Aorta (tissue), 5 donors: ENCODE measurements around the gene SLC38A8. TPM values are rescaled to one million over a fixed set of nuclear protein-coding genes. Genes with fewer than 3 reads are reported as not detected.
A peak's percentile ranks its signal among the peaks of the same experiment; 100 is the strongest.

Source experiments
- ATAC-seq: fragments of 200-7000 bp; cut with Tn5 transposase; one replicate; pipeline ENCODE4 v1.9.1; 2022; ENCODE audit warnings: moderate library complexity; ENCODE audit not compliant: low FRiP score
- DNase-seq, 2 donors: peaks; one replicate each; pipeline ENCODE4 v3.0.0-alpha.2; 2020
- H3K27ac ChIP-seq, 2 donors: one replicate each; pipeline ENCODE4 v1.5.1; 2013; ENCODE audit warnings: low read length in 2 of 2, mild to moderate bottlenecking in 2 of 2, moderate library complexity in 2 of 2, control low read depth in 1 of 2, inconsistent platforms in 1 of 2, low read depth in 1 of 2
- H3K27me3 ChIP-seq, 2 donors: one replicate each; pipeline ENCODE4 v1.6.1; 2013; ENCODE audit warnings: control low read depth in 1 of 2, low read length in 1 of 2, mild to moderate bottlenecking in 1 of 2, moderate library complexity in 1 of 2; ENCODE audit not compliant: insufficient read depth in 2 of 2, control insufficient read depth in 1 of 2
- H3K36me3 ChIP-seq, 2 donors: one replicate each; pipeline ENCODE4 v1.6.1; 2013; ENCODE audit warnings: control low read depth in 1 of 2, low read length in 1 of 2, mild to moderate bottlenecking in 1 of 2; ENCODE audit not compliant: insufficient read depth in 2 of 2, control insufficient read depth in 1 of 2
- H3K4me1 ChIP-seq, 2 donors: one replicate each; pipeline ENCODE4 v1.6.1; 2013; ENCODE audit warnings: low read length in 2 of 2, control low read depth in 1 of 2, mild to moderate bottlenecking in 1 of 2, moderate library complexity in 1 of 2; ENCODE audit not compliant: insufficient read depth in 2 of 2, control insufficient read depth in 1 of 2
- H3K4me3 ChIP-seq, 2 donors: one replicate each; pipeline ENCODE4 v1.5.1; 2013; ENCODE audit warnings: low read length in 2 of 2, control low read depth in 1 of 2, mild to moderate bottlenecking in 1 of 2
- H3K9me3 ChIP-seq: one replicate; pipeline ENCODE4 v1.6.1; 2013; ENCODE audit warnings: mild to moderate bottlenecking, low read length; ENCODE audit not compliant: control insufficient read depth
- WGBS, 2 donors: extraction: QIAGEN DNeasy Blood & Tissue Kit; methylation state at CpG; one replicate each; pipeline ENCODE4 v1.1.7; 2013; 5-methylcytosine and 5-hydroxymethylcytosine counted together
- intact Hi-C, 2 donors: fragments of 100-400 bp; cut with DNase I; formaldehyde crosslinking; loops; one replicate each; pipeline versions ENCODE4 v1.14.2 to v1.15.0; 2022
- polyA plus RNA-seq, 2 donors: library from polyadenylated mRNA; stranded (reverse); fragments of 200-250 nt; gene quantifications; one replicate each; pipeline ENCODE4 v1.2.3, GENCODE V29; 2013
- total RNA-seq, 2 donors: library from RNA; stranded (reverse); fragmentation: NEBNext Ultra II Directional; extraction: Animal tissue kit (Norgen Biotek cat#: 25700); gene quantifications; one replicate each; pipeline ENCODE4 v1.2.1, GENCODE V29; 2021
- donor health status: healthy with polysubstance abuse.
- donor health status: Bipolar disorder and iron deficiency.
- donor health status: DM: no; HTN: no; CAD: no.
- donor health status: DM: no; HTN: no; CAD: no.
- donor health status: DM: yes; HTN: yes; CAD: no.

Gene SLC38A8
- total and polyA plus RNA-seq, 4 donors, result not detected

DNA sequence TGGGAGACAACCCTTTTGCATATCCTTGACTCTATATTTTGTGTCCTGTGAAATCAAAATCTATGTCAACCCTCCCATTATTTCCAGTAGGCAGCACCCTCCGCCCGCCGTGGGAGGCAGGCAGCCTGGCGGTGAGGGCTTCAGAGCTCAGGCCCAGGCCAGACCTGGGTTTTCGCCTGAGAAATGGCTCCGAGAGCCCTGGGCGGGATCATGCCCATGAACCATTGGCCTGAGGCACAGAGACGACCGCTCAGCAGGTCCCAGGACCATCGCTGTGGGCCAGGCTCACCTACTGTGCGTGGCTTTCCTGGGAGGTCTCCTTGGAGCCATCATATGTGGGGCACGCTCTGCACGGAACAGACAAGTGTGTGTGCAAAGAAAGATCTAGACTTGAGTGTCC, 6.3 kb upstream of the SLC38A8 start:
- Histone ChIP-seq H3K4me1 (no peaks in the 10 kb centered on the region), H3K36me3 (peaks cover 0 to 4% of the 10 kb centered on the region in 2 donors), H3K27me3 (no peaks in the 10 kb centered on the region), H3K9me3 (no peaks in the 10 kb centered on the region), H3K27ac (no peak overlapping the region), H3K4me3 (no peak overlapping the region)
- ATAC-seq (no peak), DNase-seq (peak; percentile 6 to 46)
- WGBS, 2 donors, result 89 to 92% methylated on average over 13 of the region's 13 CpGs
- intact Hi-C loops, result no loop called here

DNA sequence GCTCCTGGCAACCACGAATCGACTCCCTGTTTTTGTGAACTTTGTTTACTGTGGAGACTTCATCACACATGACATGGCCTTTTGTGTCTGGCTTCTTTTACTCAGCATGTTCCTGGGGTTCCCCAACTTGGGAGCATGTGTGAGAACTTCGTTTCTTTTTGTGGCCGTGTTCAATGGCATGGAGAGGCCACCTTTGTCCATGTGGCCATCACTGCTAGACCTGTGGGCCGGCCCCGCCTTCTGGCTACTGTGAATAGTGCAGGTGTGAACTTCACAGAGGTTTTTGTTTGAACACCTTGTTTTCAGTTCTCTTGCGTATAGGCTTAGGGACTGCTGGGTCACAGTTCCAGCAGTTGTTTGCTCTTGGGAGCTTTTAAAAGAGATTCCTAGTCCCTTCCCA, 5.7 kb upstream of the SLC38A8 start:
- no peaks in the 10 kb centered on the region for H3K4me1 ChIP-seq
- no peak overlapping the region for H3K27ac ChIP-seq
- DNase-seq (peak; percentile 20 to 52), ATAC-seq (no peak)
- no peaks in the 10 kb centered on the region for H3K9me3 ChIP-seq
- 83 to 84% methylated on average over 7 of the region's 7 CpGs for WGBS, 2 donors
- no peaks in the 10 kb centered on the region for H3K27me3 ChIP-seq
- no peak overlapping the region for H3K4me3 ChIP-seq
- intact Hi-C loops, result no loop called here
- H3K36me3 ChIP-seq, result peaks cover 0 to 4% of the 10 kb centered on the region in 2 donors

DNA sequence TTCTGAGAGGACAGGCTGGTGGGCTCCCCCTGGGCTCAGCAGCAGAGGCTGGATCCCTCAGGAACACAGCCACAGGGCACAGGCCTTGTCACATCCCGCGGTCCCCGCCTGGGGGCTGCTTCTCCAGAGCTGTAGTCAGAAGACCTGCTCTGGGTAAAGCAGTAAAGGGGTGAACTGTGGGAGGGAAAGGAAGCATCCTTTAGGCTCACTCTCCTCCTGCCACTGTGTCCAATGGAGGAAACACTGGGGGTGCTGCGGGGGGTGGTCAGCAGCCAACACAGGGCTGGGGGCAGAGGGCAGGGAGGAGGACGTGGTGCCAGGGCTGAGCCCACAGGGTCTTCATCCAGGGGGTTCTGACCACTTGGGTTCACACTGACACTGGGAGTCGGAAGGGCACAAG, 5.0 kb upstream of the SLC38A8 start:
- peaks cover 0 to 4% of the 10 kb centered on the region in 2 donors for H3K36me3 ChIP-seq
- intact Hi-C loops, result no loop called here
- no peaks in the 10 kb centered on the region for H3K27me3 ChIP-seq
- peak; percentile 12 to 59 for DNase-seq
- H3K4me1 ChIP-seq, result no peaks in the 10 kb centered on the region
- ATAC-seq, result no peak
- H3K9me3 ChIP-seq, result no peaks in the 10 kb centered on the region
- H3K27ac ChIP-seq, result no peak overlapping the region
- H3K4me3 ChIP-seq, result no peak overlapping the region
- WGBS, 2 donors, result 86 to 95% methylated on average over 6 of the region's 6 CpGs

DNA sequence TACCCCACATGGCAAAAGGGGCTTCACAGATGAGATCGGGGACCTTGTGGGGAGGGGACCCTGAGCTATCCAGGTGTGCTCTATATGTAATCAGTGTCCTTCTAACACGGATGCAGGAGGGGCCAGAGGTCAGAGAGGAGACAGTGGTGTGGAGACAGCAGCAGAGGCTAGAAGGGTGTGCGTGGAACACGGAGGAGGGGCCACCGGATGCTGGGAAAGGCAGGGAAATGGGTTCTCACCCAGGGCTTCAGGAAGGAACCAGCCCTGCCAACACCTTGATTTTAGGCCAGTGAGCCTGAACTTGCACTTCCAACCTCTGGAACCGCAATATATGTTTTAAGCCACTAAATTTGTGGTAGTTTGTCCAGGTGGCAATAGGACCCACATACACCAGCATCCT, 4.6 kb upstream of the SLC38A8 start:
- Histone ChIP-seq H3K27me3 (no peaks in the 10 kb centered on the region), H3K4me1 (no peaks in the 10 kb centered on the region), H3K9me3 (no peaks in the 10 kb centered on the region), H3K27ac (no peak overlapping the region), H3K4me3 (no peak overlapping the region), H3K36me3 (peaks cover 0 to 4% of the 10 kb centered on the region in 2 donors)
- intact Hi-C loops, result no loop called here
- 85 to 88% methylated on average over 6 of the region's 6 CpGs for WGBS, 2 donors
- ATAC-seq, result no peak
- peak; percentile 24 to 36 for DNase-seq

DNA sequence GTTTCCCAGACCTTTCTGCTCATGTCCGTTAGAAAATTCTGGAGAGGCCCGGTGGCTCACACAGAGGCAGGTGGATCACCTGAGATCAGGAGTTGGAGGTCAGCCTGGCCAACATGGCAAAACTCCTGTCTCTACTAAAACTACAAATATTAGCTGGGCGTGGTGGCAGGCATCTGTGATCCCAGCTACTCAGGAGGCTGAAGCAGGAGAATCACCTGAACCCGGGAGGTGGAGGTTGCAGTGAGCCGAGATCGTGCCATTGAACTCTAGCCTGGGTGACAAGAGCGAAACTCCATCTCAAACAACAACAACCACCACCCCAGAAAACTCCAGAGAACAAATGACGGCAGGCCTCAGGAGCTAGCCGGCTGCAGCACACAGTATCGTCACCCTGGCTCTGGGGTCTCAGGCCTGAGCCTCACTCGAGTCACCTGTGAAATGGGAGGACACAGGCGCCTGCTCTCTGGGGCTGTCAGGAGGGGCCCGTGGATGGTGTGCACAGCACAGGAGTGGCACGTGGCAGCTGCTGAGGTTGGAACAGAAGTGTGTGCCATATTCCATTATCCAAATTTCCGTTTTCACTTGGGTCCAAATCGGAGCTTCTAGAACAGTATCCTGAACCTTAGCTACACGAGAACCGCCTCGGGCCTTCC, 3.3 kb upstream of the SLC38A8 start:
- no peak for ATAC-seq
- 91 to 93% methylated on average over 19 of the region's 19 CpGs for WGBS, 2 donors
- Histone ChIP-seq H3K4me1 (no peaks in the 10 kb centered on the region), H3K9me3 (no peaks in the 10 kb centered on the region), H3K4me3 (no peak overlapping the region), H3K36me3 (peaks cover 0 to 4% of the 10 kb centered on the region in 2 donors), H3K27ac (no peak overlapping the region), H3K27me3 (no peaks in the 10 kb centered on the region)
- peak in 1 of 2 donors; percentile 34 for DNase-seq
- intact Hi-C loops, result no loop called here

DNA sequence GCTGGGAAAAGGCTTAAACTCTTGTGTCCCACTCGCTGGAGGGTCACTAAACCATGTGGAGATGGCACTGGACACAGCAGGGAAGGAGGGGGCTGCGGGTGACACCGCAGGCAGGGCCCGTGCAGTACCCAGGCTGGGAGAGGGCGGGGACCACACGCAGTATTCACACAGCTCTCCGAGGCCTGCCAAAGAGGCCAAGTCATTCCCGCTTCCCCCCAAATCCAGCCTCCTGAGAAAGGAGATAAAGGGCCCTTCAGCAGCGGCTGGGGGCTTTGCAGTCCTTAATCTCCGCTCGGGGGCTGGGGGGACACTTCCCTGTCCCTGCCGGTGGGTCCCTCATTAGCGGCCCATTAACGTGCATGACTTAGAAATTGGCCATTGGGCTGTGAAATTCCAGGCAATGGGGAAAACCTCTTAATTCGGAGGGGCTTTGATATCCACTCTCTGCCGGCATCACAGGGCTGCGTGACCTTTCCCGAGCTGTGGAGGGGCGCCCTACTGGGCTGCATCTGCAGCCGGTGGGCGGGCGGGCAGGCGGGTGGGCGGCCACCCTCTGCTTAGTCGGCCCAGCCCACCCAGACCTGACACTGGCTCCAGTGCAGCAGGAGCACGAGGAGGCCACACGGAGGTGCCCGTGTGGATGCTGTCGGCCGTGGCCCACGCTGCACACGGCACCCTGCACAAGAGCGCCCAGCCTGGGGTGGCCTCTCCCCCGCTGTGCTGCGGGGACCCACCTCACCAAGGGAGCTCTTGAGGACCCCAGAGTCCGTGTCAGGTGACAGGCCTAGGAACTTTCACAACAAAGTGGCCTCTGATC, 2.6 kb upstream of the SLC38A8 start:
- no peaks in the 10 kb centered on the region for H3K4me1 ChIP-seq
- H3K9me3 ChIP-seq, result no peaks in the 10 kb centered on the region
- ATAC-seq (no peak), DNase-seq (peak; percentile 22 to 66)
- WGBS, 2 donors, result 46 to 57% methylated on average over 35 to 36 of the region's 36 CpGs
- no peaks in the 10 kb centered on the region for H3K27me3 ChIP-seq
- intact Hi-C loops, result no loop called here
- H3K27ac ChIP-seq, result no peak overlapping the region
- H3K4me3 ChIP-seq, result no peak overlapping the region
- H3K36me3 ChIP-seq, result peaks cover 0 to 2% of the 10 kb centered on the region in 2 donors

DNA sequence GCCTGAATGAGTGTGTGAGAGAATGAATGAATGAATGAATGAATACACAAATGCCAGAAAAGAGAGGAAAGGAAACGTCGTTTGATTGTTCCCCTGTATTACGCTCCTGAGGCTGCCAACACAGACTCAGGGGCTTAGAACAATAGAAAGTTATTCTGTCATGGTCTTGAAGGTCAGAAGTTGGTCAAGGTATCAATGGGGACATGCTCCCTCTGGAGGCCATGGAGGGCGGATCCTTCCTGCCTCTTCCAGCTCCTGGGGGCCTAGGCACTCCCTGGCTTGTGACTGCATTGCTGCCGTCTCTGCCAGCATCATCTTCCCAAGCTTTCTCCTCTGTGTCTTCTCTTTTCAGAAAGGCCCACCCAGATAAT, 1.5 kb upstream of the SLC38A8 start:
- Histone ChIP-seq H3K4me1 (no peaks in the 10 kb centered on the region), H3K27me3 (no peaks in the 10 kb centered on the region), H3K27ac (no peak overlapping the region), H3K9me3 (no peaks in the 10 kb centered on the region), H3K36me3 (no peaks in the 10 kb centered on the region), H3K4me3 (no peak overlapping the region)
- peak; percentile 5 to 48 for DNase-seq
- intact Hi-C loops, result no loop called here
- ATAC-seq, result no peak
- WGBS, 2 donors, result 47 to 55% methylated on average over 5 of the region's 5 CpGs

DNA sequence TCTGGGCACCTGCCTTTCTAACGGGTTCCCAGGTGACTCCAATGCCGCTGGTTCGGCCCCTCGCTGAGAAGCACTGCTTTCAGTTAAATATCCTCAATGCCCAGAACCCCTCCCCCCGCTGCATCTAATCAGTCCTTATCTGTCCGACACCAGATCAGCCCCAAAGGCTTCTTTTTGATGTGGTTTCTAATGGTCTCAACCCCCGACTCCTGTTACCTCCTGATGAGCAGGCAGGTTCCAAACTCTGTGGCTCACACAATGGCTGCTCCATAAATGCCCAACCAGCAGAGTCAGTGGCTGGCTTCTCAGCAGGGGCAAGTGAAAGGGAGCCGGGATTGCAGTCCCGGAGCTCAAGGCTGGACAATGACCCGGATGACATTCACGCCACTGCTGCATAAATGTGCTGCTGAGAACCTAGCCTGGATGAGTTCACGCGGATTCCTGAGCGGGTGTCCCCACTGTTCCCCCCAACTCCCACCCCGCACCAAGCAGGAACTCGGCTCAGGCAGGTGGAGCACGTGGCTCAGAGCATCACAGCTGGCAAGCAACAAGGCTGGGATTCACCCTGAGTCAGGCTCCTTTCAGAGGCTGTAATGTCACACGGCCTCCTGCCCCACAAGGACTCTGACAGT, 1.0 kb upstream of the SLC38A8 start:
- ATAC-seq, result no peak
- DNase-seq, result peak; percentile 29 to 65
- Histone ChIP-seq H3K27ac (no peak overlapping the region), H3K36me3 (no peaks in the 10 kb centered on the region), H3K27me3 (no peaks in the 10 kb centered on the region), H3K4me1 (no peaks in the 10 kb centered on the region), H3K9me3 (no peaks in the 10 kb centered on the region), H3K4me3 (no peak overlapping the region)
- WGBS, 2 donors, result 50 to 52% methylated on average over 18 of the region's 18 CpGs
- intact Hi-C loops, result no loop called here
